Testis (tissue), 2 donors: Measurements from ENCODE around the gene ARHGAP12.

Experiments used
- CTCF ChIP-seq, 3 experiments: fragments of 450-650 bp in 2 of 3; fragments of 200-600 bp in 1 of 3; sonication (generic) in 1 of 3; IDR thresholded peaks; one replicate each; pipeline ENCODE4 v1.5.1; 2016 to 2019; ENCODE audit warnings: antibody characterized with exemption in 3 of 3, mild to moderate bottlenecking in 2 of 3, moderate library complexity in 1 of 3
- POLR2A ChIP-seq: fragments of 450-650 bp; IDR thresholded peaks from one replicate; pipeline ENCODE4 v1.6.1; 2017; ENCODE audit warnings: antibody characterized with exemption, mild to moderate bottlenecking, moderate library complexity

GRCh38 chr10:31947144-31947926, 18.7 kb upstream of the ARHGAP12 start:
- peak in 2 of 3 experiments; percentile 20 to 26 for TF ChIP-seq CTCF (IDR thresholded peaks at IDR 0.05)
- TF ChIP-seq POLR2A, result no peak
